Measurements from ENCODE around the gene RHOBTB3.
"Not testable (repeated sequence)": the region's sequence is repeated elsewhere in the genome, so short reads cannot be mapped to it uniquely, and the experiment has no call there.

Gene RHOBTB3, protein sequence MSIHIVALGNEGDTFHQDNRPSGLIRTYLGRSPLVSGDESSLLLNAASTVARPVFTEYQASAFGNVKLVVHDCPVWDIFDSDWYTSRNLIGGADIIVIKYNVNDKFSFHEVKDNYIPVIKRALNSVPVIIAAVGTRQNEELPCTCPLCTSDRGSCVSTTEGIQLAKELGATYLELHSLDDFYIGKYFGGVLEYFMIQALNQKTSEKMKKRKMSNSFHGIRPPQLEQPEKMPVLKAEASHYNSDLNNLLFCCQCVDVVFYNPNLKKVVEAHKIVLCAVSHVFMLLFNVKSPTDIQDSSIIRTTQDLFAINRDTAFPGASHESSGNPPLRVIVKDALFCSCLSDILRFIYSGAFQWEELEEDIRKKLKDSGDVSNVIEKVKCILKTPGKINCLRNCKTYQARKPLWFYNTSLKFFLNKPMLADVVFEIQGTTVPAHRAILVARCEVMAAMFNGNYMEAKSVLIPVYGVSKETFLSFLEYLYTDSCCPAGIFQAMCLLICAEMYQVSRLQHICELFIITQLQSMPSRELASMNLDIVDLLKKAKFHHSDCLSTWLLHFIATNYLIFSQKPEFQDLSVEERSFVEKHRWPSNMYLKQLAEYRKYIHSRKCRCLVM

DNA sequence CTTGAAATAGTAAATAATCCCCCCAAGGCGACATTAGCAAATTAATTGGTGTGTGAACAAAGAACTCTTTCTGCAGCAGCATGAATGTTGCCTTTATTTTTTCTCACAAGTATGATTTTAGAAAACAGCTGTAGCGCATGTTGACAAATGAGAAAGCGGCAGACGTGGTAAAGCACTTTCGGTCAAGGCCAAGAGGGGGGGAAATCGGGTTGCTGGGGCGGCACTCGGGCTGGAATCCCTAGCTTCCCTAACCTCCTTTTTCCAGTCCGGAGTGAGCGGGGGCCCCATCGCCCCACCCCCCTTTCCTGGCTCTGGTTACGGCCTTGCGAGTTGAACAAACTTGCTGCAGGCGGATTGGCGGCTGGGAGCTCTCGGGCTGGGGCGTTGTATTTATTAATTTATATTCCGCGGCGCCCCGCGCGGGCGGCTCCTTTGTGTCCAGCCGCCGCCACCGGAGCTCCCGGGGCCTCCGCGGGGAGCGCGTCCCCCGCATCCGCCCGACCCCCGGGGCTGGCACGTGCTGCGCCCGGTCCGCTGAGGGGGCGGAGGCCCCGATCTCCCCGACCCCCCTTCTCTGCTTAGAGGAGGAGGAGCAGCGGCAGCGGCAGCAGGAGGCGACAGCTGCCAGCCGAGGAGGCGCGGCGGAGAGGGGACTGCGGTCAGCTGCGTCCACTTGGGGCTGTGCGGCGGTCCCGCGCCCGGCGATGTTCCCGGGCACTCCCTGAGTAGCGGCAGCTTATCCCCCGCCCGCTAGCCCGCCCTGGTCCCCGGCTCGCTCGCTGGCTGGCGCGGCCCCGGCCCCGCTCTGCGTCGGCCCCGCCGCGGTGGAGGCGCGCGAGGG lies at the start of gene RHOBTB3:
Gene RHOBTB3, plus strand, starts transcription at position 607 of the 841 bp plus-strand sequence. CDS start 347 bp downstream, outside the sequence.
- peak within 1 kb of the TSS; percentile 72 for H3K4me3 ChIP-seq (ENCODE audit: low read length)
- no peak for TF ChIP-seq ZNF274 (IDR thresholded peaks at IDR 0.05; ENCODE audit: low read depth, low read length)

DNA sequence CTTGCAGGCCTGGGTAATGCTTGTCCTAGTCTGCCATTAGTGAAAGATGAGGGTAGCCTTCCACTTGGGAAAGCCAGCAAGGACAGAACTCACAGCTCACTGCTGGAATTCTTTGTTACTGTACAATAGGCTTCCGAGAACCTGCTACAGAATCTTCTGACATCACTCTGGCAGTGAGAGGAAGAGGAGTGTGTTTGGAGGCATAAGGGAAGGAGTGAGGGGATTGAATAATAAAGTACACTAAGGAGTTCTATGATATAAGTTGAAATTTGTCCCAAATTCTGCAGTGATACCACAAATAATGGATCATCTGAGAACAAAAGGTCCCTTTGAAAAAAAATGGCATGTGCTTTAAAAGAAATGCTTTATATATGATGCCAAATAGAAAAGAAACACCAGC lies 48.2 kb upstream of the RHOBTB3 start, which contains the start of gene SPATA9:
Gene SPATA9, minus strand, starts transcription at position 101 of the 400 bp plus-strand sequence. CDS start 137 bp downstream, outside the sequence.
- H3K4me3 ChIP-seq (ENCODE audit: low read length) = no peak within 1 kb of the TSS
- TF ChIP-seq ZNF274 (IDR thresholded peaks at IDR 0.05; ENCODE audit: low read depth, low read length) = no peak

DNA sequence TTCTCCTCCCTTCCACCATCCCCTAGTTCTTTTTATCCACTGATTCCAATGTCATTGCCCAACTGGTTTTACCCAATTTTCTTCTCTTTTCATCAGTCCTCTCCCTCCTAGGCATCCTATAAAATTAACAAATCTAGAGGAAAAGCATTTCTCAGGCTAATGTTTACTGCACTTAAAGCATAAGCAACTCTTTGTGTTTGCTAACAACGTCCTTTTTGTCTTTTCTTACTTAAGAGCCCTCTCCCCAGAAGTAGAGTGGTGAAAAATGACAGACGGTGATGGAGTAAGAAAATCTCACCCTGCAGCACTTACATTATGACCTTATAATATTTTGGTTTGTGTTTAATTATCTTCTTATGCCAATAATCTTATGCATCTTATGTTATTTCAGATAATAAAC lies 46.8 kb upstream of the RHOBTB3 start:
- H3K4me3 ChIP-seq (ENCODE audit: low read length) = no peak overlapping the region

DNA sequence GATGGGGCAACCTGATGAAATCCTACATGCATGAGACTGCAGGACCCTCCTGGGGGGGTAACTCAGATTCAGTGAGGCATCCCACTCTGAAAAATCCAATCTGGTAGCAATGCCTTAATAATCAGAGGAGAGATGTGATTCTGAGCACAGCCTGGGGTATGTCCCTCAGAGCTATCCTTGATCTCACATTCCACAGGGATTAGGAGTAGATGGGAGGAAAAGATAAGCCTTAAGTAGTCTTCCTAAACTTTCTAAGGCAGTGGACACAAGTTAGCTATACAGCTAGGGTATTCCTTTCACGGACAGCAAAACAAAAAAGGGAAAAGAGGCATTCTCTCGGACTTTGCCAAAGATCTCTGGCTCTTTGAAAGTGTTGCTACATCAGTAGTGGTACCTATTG lies 44.5 kb upstream of the RHOBTB3 start:
- no peak for TF ChIP-seq ZNF274 (IDR thresholded peaks at IDR 0.05; ENCODE audit: low read depth, low read length)
- H3K4me3 ChIP-seq (ENCODE audit: low read length) = no peak overlapping the region

More for the DNA sequence above, 46.8 kb upstream of the RHOBTB3 start:
- TF ChIP-seq ZNF274 (IDR thresholded peaks at IDR 0.05; ENCODE audit: low read depth, low read length) = no peak

DNA sequence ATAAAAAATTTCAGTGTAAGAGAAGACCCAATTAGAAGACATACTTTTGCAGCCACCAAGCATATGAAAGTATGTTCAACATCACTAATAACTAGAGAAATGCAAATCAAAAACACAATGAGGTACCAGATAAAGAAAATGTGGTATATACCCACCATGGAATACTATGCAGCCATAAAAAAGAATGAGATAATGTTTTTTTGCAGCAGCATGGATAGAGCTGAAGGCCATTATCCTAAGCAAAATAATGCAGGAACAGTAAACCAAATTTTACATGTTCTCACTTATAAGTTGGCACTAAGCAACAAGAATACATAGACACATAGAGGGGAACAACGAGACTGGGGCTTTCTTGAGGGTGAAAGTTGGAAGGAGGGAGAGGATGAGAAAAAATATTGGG lies 41.5 kb upstream of the RHOBTB3 start:
- no peak overlapping the region for H3K4me3 ChIP-seq (ENCODE audit: low read length)
- no peak for TF ChIP-seq ZNF274 (IDR thresholded peaks at IDR 0.05; ENCODE audit: low read depth, low read length)

DNA sequence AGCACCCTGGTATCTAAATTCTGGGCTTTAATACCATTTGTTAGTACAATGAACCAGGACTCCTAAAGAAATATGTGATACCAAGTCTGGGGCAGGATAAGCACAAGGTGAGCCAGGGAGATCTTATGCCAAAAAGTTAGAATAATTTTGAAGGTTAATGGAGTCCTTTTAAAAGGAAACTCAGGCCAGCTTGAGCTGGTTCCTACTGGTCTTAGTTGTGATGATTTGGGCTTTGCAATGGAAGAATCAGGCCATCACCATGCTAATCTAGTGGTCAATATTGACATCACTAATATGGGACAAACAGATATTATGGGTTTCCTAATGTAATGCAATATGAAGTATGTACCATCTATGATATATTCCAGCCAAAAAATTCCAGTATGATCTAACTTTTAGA lies 40.8 kb upstream of the RHOBTB3 start:
- no peak for TF ChIP-seq ZNF274 (IDR thresholded peaks at IDR 0.05; ENCODE audit: low read depth, low read length)
- no peak overlapping the region for H3K4me3 ChIP-seq (ENCODE audit: low read length)

DNA sequence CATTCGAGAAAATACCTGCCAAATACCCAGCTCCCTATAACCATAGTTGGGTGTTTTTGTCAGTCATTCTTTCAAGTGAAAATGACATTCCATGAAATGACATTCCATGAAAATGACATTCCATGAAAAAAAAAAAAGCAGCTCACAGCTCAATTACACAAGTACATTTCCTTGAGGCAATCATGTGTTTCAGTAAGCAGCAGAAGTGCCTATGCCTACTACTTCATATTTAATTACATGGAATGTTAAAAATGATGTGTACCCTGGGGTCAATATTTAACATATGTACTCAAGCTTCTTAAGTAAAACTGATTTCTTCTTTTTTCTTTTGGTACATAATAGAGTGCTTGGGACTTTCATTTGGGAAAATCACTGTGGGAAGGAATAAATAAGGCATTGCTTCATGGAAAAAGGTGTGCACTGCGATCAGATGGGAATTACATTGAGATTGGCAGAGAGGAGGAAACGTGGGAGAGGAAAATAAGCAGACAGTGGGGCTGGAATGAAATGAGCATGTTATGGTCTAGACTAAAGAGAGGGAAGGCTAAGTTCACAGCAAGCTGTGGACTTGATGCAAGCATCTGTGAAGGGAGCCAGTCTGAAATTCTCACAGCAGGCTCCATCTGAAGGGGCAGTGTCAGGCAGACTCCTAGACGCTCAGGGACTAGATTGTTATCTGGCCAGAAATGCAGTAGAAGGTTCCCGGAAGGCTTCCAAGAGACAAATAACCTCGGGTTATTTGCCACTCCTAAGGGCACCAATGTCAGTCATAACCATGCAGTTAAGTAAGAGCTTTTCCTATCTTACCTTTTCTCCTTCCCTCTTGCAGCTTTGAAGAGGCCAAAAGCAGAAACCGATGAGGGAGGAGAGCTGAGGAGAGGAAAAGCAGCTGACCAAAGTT lies 33.1 kb upstream of the RHOBTB3 start:
- TF ChIP-seq ZNF274 (IDR thresholded peaks at IDR 0.05; ENCODE audit: low read depth, low read length) = no peak
- no peak overlapping the region for H3K4me3 ChIP-seq (ENCODE audit: low read length)

DNA sequence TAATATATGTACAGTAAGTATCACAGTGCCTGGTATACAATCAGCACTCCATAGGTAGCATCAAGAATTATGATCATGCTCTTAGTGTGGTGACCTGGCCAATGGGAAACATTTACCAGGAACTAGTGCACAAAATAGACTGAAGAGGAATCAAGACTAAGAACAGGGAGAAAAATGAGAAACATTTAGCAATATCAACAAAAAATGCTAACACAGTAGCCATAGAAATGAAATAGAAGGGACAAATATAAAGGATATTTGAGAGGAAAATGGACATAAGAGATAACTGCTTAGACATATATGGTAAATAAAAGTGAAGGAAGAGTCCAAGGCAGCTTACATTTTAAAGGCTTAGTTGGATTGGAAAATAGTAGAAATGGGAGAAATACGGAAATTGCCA lies 31.8 kb upstream of the RHOBTB3 start:
- TF ChIP-seq ZNF274 (IDR thresholded peaks at IDR 0.05; ENCODE audit: low read depth, low read length) = no peak

DNA sequence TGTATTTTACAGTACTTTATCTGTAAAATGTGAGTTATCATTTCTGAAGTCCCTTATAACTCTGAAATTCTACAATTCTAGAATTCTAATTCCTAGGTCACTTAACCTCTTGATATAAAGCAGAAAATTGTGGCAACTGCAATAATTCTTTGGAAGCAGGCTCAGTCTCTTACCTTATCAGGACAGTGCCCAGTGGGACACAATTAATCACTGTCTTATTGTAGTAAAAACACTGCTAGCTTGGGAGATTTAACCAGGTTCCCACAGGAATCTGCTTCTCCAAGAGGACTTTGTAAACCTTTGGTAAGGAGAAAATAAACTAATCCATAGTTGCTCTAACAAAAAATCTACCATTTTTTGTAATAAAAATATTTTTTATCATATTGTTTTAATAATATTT lies 30.1 kb upstream of the RHOBTB3 start:
- no peak for TF ChIP-seq ZNF274 (IDR thresholded peaks at IDR 0.05; ENCODE audit: low read depth, low read length)

More for the DNA sequence above, 31.8 kb upstream of the RHOBTB3 start:
- H3K4me3 ChIP-seq (ENCODE audit: low read length) = no peak overlapping the region

DNA sequence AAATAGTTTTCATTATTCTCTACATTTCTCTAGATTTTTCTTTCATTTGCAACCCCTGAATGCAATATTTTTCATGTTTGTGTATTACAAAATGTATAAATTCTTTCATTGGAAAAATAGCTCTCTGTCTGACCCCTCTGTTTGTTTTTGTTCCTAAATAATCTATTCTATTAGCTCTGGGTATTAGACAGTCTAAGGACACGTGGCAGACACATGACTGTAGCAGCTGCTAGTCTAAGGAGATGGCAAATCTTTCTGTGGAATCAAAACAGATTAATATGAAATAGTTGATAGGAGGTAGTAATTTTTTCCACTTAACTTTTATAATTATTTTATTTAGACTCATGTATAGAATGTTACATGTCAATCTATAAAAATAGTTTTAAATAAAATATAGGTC lies 27.0 kb upstream of the RHOBTB3 start:
- H3K4me3 ChIP-seq (ENCODE audit: low read length) = no peak overlapping the region
- TF ChIP-seq ZNF274 (IDR thresholded peaks at IDR 0.05; ENCODE audit: low read depth, low read length) = no peak

More for the DNA sequence above, 30.1 kb upstream of the RHOBTB3 start:
- no peak overlapping the region for H3K4me3 ChIP-seq (ENCODE audit: low read length)

DNA sequence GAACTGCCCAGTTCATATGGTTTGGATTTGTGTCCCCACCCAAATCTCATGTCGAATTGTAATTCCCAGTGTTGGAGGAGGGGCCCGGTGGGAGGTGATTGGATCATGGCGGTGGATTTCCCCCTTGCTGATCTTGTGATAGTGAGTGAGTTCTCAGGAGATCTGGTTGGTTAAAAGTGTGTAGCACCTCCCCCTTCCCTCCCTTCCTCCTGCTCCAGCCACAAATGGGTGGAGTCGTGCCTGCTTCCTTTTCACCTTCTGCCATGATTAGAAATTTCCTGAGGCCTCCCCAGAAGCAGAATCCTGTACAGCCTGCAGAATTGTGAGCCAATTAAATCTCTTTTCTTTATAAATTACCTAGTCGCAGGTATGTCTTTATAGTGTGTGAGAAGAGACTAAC lies 24.9 kb upstream of the RHOBTB3 start:
- not testable (repeated sequence) for H3K4me3 ChIP-seq (ENCODE audit: low read length)

DNA sequence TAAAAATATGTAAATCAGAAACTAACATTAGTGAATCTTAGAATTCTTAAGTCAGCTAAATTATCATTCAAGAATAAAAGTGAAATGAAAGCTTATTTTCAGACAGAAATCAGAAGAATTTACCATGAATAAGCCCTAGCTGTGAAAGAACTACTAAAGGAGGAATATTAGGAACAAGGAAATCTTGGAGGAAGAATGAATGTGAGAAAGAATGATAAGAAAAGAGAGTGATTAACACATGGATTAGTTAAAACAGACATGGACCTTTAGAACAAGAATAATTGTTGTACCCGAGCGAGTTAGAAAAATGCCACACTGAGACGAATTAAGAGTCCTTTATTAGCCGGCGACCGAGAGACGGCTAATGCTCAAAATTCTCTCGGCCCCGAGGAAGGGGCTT lies 24.1 kb upstream of the RHOBTB3 start:
- TF ChIP-seq ZNF274 (IDR thresholded peaks at IDR 0.05; ENCODE audit: low read depth, low read length) = no peak
- H3K4me3 ChIP-seq (ENCODE audit: low read length) = no peak overlapping the region

DNA sequence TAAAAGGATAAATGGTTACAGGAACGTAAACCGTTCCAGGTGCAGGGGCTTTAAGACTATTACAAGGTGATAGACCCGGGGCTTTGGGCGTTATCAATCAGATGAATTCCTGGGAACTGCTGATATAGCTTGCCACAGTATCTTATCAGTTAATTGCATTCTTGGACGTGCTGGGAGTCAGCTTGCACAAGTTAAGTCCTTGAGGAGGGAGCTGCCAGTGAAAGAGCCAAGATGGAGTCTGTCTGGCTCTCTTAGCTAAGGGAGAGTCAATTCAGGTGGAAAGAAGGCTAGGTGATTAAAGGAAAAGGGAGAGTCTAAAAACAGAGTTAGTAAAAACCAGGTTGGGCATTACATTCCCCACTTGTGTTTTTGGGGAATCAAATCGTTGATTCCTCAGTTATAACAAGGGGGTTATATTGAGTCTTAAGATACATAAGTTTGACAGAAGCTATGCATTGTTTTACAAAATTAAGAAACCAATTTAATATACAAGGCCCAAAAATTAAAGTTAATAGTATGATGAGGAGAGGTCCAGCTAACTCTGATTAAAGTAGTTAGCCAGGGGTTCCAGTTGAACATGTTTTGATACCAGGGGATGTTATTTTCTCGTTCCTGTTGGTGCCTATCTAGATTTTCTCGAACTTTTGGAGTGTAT lies 23.5 kb upstream of the RHOBTB3 start:
- H3K4me3 ChIP-seq (ENCODE audit: low read length) = not testable (repeated sequence)
